Large intestine (tissue), 12 donors: Measurements from ENCODE around the gene KRT23. TPM values are rescaled to one million over a fixed set of nuclear protein-coding genes. Genes with fewer than 3 reads are reported as not detected.

ENCODE experiments used
- DNase-seq, 2 donors: peaks; one replicate each; pipeline versions ENCODE4 v3.0.0 to v3.0.0-alpha.2; 2013
- H3K27ac ChIP-seq: one replicate; pipeline ENCODE4 v1.5.1; 2013; ENCODE audit warnings: low read length
- H3K27me3 ChIP-seq: 2 replicates; pipeline ENCODE4 v1.6.1; 2013; ENCODE audit warnings: low read length; ENCODE audit not compliant: control insufficient read depth, insufficient read depth
- H3K36me3 ChIP-seq: 2 replicates; pipeline ENCODE4 v1.6.1; 2013; ENCODE audit warnings: low read length; ENCODE audit not compliant: control insufficient read depth, insufficient read depth
- H3K4me1 ChIP-seq: one replicate; pipeline ENCODE4 v1.6.1; 2013; ENCODE audit warnings: low read length; ENCODE audit not compliant: control insufficient read depth, insufficient read depth
- H3K4me3 ChIP-seq: one replicate; pipeline ENCODE4 v1.5.1; 2013; ENCODE audit warnings: low read length
- H3K9me3 ChIP-seq: one replicate; pipeline ENCODE4 v1.6.1; 2013; ENCODE audit warnings: mild to moderate bottlenecking, low read depth, low read length, moderate library complexity; ENCODE audit not compliant: control insufficient read depth
- WGBS: methylation state at CpG from one replicate; pipeline ENCODE4 v1.1.5; 2013; ENCODE audit warnings: low lambda C conversion rate; ENCODE audit not compliant: insufficient coverage; 5-methylcytosine and 5-hydroxymethylcytosine counted together
- long read RNA-seq, 11 donors: transcript quantifications; one replicate each; lab custom pipeline, GENCODE V29; 2026
- polyA plus RNA-seq: library from polyadenylated mRNA; unstranded; fragments of 120-200 nt; gene quantifications from one replicate; pipeline ENCODE4 v1.2.1, GENCODE V29; 2013

KRT23 gene, protein sequence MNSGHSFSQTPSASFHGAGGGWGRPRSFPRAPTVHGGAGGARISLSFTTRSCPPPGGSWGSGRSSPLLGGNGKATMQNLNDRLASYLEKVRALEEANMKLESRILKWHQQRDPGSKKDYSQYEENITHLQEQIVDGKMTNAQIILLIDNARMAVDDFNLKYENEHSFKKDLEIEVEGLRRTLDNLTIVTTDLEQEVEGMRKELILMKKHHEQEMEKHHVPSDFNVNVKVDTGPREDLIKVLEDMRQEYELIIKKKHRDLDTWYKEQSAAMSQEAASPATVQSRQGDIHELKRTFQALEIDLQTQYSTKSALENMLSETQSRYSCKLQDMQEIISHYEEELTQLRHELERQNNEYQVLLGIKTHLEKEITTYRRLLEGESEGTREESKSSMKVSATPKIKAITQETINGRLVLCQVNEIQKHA
- 0.18 TPM for polyA plus RNA-seq
- long read RNA-seq, donor 1, result 0 reads
- long read RNA-seq, donor 2, result 0 reads
- long read RNA-seq, donor 3, result 0 reads
- long read RNA-seq, donor 4, result 0 reads
- long read RNA-seq, donor 5, result 0 reads
- long read RNA-seq, donor 6, result 0 reads
- long read RNA-seq, donor 7, result 0 reads
- long read RNA-seq, donor 8, result 0 reads
- long read RNA-seq, donor 9, result 0 reads
- long read RNA-seq, donor 10, result 0 reads
- long read RNA-seq, donor 11, result 0 reads

DNA sequence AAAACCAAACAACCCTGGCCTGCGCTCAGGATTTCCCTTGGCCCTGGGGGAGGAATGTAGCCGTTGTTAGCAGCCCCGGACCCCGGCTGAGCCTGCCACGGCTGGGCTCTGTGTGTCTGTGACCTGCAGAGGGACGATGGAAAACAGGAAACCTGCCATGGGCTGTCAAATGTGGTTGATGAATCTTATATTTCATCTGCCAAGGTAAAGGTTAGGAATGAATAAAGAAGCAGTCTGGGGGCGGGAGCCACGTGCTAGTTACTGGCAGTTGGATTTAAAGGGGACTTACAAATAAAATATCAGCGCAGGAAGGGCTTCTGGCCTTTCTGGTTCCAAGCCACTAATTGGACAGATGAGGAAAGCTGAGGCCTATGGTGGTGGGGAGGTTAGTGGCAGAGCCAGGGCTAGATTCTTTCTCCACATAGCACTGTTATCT, at the start of gene KRT23:
Gene KRT23 (minus strand): TSS at position 263 of the 436 bp plus-strand sequence. CDS start 1,043 bp downstream, outside the sequence.
- DNase-seq, result no peak
- Histone ChIP-seq H3K27ac (no peak within 1 kb of the TSS), H3K36me3 (no peaks in the 10 kb centered on the region), H3K4me3 (no peak within 1 kb of the TSS), H3K9me3 (no peaks in the 10 kb centered on the region), H3K27me3 (no peaks in the 10 kb centered on the region), H3K4me1 (peaks cover 3% of the 10 kb centered on the region)
- 79% methylated on average over 2 of the region's 9 CpGs for WGBS

DNA sequence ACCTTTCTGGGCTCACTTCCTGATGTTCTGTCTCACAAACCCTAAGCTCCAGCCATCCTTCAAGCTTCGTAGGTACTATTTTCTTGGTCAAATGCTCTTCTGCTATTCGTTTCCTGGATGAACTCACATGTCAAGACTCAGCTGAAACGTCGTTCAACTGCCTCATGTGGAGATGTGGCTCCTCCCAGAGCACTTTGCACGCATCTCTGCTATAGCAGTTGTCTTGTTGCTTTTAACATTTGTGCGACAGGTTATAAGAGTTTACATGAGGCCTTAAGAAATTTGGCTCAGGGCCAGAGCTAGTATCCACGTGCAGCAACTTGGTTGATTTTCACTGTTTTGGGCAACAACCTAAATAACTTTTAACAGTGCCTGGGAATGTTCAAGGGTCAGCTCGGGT, 49.5 kb upstream of the KRT23 start:
- DNase-seq, result no peak
- H3K27ac ChIP-seq, result no peak overlapping the region
- H3K9me3 ChIP-seq, result no peaks in the 10 kb centered on the region
- WGBS, result 77% methylated on average over 4 of the region's 8 CpGs
- no peak overlapping the region for H3K4me3 ChIP-seq
- H3K36me3 ChIP-seq, result no peaks in the 10 kb centered on the region
- H3K27me3 ChIP-seq, result peaks cover 5% of the 10 kb centered on the region
- no peaks in the 10 kb centered on the region for H3K4me1 ChIP-seq

DNA sequence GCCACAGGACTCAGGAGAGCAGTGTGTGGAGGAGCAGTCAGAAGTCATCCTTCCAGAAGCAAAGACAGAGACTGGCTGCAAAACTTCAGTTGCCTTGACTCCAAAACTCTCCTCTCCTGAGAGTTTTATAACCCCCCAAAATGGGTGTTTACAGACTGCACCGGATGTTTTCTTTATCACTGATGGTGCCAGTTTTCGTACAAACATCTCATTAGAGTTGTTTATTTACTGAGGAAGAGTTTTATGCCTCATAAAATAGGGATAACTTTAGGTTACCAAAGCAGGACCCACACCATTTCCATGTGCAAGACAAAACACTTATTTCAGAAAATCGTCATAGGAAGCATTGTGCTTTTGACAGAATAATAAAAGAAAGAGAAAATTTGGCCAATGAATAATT, 46.8 kb upstream of the KRT23 start, which contains the start of gene KRT40:
Gene KRT40 (minus strand): TSS at position 101 of the 400 bp plus-strand sequence. CDS start 53 bp downstream, at position 48.
- H3K36me3 ChIP-seq, result no peaks in the 10 kb centered on the region
- no CpG with 5 or more reads among the region's 3 CpGs for WGBS
- DNase-seq, result no peak

DNA sequence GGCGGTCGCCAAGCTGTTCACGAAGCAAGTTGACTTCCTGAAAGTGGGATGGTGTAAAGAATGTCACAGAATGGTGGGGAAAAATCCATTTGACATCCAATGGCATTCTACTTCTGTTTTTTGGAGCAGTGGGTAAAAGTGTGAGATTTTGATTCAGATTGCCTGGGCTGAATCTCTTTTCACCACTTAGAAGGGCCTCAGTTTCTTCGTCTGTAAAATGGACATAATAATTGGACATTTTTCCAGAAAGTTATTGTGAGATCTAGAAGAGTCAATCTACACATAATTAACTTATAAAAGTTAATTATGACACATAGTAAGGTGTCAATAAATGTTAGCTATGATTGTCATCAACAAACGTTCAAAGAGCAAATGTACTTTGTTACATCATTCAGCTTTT, 43.7 kb upstream of the KRT23 start:
- Histone ChIP-seq H3K4me3 (no peak overlapping the region), H3K9me3 (no peaks in the 10 kb centered on the region), H3K27me3 (peaks cover 11% of the 10 kb centered on the region), H3K4me1 (no peaks in the 10 kb centered on the region), H3K36me3 (no peaks in the 10 kb centered on the region), H3K27ac (no peak overlapping the region)
- 83% methylated on average over 1 of the region's 5 CpGs for WGBS
- no peak for DNase-seq

More for the DNA sequence above, 46.8 kb upstream of the KRT23 start, which contains the start of gene KRT40:
- H3K4me1 ChIP-seq, result no peaks in the 10 kb centered on the region
- H3K4me3 ChIP-seq, result no peak within 1 kb of the TSS
- no peak within 1 kb of the TSS for H3K27ac ChIP-seq
- peaks cover 5% of the 10 kb centered on the region for H3K27me3 ChIP-seq
- no peaks in the 10 kb centered on the region for H3K9me3 ChIP-seq

DNA sequence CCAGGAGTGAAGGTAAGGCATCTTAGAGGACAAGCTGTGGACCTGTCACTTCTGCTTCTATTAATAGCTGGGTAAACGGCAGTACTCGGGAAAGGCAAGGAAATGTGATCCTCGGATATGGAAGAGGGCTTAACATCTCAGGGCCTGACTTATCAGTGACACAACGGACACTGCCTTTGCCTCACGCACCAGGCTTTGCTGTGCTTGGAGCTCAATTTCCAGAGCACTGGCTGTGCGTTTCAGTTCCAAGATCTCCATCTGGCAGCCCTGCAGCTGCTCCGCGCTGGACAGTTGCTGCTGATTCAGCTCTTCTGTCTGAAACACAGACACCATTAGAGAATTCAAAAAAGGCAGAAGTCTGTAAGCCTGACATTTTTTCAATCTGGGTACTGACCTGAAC, 43.1 kb upstream of the KRT23 start:
- Histone ChIP-seq H3K27me3 (peaks cover 13% of the 10 kb centered on the region), H3K27ac (no peak overlapping the region), H3K4me1 (no peaks in the 10 kb centered on the region), H3K4me3 (no peak overlapping the region), H3K36me3 (no peaks in the 10 kb centered on the region), H3K9me3 (no peaks in the 10 kb centered on the region)
- peak; percentile 14 to 16 for DNase-seq
- no CpG with 5 or more reads among the region's 8 CpGs for WGBS

DNA sequence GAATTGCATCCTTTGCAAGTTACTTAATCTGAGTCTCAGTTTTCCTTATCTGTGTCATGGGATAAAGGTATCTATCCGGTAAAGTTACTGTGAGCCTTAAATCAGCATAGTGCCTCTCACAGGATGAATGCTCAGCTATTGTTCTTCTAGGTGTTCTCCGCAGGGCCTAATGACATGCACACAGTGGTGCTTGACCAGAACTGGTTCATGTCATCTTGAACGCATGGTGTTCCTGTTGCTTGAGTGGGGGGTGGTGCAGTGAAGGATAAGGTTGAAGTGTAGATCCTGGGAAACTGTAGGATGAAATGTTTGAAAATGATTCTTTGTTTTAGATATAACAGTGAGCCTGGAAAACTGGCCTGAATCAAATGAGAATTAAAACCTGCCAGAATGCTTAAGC, 42.7 kb upstream of the KRT23 start:
- no CpG with 5 or more reads among the region's 3 CpGs for WGBS

DNA sequence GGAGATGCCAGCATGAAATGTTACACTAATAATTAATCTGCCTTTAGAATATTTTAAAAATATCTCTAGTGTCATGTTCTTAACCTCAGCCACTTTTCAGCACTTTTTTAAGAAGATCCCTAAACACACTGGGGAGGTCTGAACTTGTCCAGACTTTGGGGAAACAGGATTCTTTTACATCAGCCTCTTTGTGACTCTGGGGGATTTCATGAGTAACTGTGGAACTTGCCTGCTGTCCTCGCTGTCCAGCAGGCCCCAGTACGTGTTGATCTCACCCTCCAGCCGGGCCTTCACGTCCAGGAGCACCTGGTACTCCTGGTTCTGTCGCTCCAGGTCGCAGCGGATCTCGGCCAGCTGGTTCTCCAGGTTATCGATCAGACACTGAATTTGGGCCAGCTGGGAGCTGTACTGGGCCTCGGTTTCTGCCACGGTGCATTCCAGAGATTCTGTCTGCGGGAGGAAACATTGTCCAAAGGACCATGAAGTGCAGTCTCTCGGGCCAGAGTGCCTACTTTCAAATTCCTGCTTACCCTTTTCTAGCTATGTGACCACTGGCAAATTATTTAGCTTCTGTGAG, 41.2 kb upstream of the KRT23 start:
- DNase-seq, result no peak
- H3K36me3 ChIP-seq, result no peaks in the 10 kb centered on the region
- H3K9me3 ChIP-seq, result no peaks in the 10 kb centered on the region
- H3K27ac ChIP-seq, result no peak overlapping the region
- H3K27me3 ChIP-seq, result peaks cover 9% of the 10 kb centered on the region
- H3K4me3 ChIP-seq, result no peak overlapping the region
- WGBS, result 93% methylated on average over 3 of the region's 13 CpGs
- H3K4me1 ChIP-seq, result no peaks in the 10 kb centered on the region

More for the DNA sequence above, 42.7 kb upstream of the KRT23 start:
- Histone ChIP-seq H3K27ac (no peak overlapping the region), H3K27me3 (peaks cover 13% of the 10 kb centered on the region), H3K4me1 (no peaks in the 10 kb centered on the region), H3K9me3 (no peaks in the 10 kb centered on the region), H3K36me3 (no peaks in the 10 kb centered on the region), H3K4me3 (no peak overlapping the region)
- no peak for DNase-seq

DNA sequence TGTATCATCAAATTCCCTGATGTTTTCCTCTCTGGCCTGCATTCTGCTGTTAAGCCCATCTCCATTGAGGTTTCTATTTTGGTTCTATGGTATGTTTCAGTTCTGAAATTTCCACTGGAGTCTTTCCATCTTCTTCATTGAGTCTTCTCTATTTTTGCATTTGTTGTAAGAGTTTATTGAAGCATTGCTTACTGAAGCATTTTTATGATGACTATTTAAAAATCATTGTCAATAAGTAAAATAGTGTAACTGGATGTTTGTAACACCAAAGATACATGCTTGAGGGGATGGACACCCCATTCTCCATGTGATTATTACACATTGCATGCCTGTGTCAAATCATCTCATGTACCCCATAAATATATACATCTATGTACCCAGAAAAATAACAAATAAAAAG, 38.1 kb upstream of the KRT23 start:
- Histone ChIP-seq H3K36me3 (no peaks in the 10 kb centered on the region), H3K27me3 (peaks cover 10% of the 10 kb centered on the region)
- DNase-seq, result no peak

DNA sequence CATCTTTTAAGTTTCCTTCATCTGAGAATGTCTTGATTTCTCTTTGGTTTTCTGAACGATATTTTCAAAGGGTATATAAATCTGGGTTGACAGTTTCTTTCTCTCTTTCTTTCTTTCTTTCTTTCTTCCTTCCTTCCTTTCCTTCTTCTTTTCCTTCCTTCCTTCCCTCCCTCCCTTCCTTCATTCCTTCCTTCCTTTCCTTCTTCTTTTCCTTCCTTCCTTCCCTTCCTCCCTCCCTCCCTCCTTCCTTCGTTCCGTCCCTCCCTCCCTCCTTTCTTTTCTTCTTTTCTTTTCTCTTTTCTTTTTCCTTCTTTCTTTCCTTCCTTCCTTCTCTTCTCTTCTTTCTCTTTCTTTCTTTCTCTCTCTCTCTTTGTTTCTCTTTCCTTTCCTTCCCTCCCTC, 36.9 kb upstream of the KRT23 start:
- DNase-seq, result no peak

More for the DNA sequence above, 38.1 kb upstream of the KRT23 start:
- Histone ChIP-seq H3K4me1 (no peaks in the 10 kb centered on the region), H3K4me3 (no peak overlapping the region), H3K27ac (no peak overlapping the region), H3K9me3 (no peaks in the 10 kb centered on the region)

DNA sequence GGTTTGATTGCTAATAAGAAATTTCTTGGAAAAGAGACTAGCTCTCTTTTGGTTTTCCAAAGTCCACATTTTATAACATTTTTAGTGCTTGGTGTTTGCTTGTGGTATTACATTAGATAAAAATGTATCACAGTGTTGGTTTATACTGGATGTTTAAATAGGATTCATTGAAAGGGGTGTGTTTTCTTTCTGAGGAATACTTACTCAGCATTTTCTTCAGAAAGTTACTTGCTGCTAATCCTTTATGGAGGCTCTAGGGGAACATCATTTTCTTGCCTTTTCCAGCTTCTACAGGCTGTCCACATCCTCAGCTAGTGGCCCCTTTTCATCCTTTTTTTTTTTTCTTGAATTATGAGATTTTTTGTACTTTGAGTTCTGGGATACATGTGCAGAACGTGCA, 30.1 kb upstream of the KRT23 start:
- Histone ChIP-seq H3K36me3 (no peaks in the 10 kb centered on the region), H3K27ac (no peak overlapping the region), H3K4me3 (no peak overlapping the region), H3K27me3 (no peaks in the 10 kb centered on the region), H3K4me1 (no peaks in the 10 kb centered on the region), H3K9me3 (no peaks in the 10 kb centered on the region)
- DNase-seq, result no peak
- no CpG with 5 or more reads among the region's 1 CpG for WGBS

More for the DNA sequence above, 36.9 kb upstream of the KRT23 start:
- Histone ChIP-seq H3K27me3 (peaks cover 10% of the 10 kb centered on the region), H3K36me3 (no peaks in the 10 kb centered on the region), H3K9me3 (no peaks in the 10 kb centered on the region), H3K27ac (no peak overlapping the region), H3K4me3 (no peak overlapping the region), H3K4me1 (no peaks in the 10 kb centered on the region)
- WGBS, result 100% methylated on average over 3 of the region's 3 CpGs
